HT1080 (cell line): ENCODE measurements around the gene B4GALT6. TPM values are rescaled to one million over a fixed set of nuclear protein-coding genes. Genes with fewer than 3 reads are reported as not detected.
A peak's percentile ranks its signal among the peaks of the same experiment; 100 is the strongest.

Source experiments
- DNase-seq: peaks from one replicate; pipeline ENCODE4 v3.0.0-alpha.2; 2015; ENCODE audit warnings: low read depth
- total RNA-seq: library from RNA; depleted of rRNA; stranded (reverse); fragments of >200 nt; shearing (Covaris generic); gene quantifications from 2 replicates; pipeline ENCODE4 v1.2.3, GENCODE V29; 2014

The B4GALT6 gene
- total RNA-seq, 1 experiment from 2014 or later = 29.3 TPM

DNA sequence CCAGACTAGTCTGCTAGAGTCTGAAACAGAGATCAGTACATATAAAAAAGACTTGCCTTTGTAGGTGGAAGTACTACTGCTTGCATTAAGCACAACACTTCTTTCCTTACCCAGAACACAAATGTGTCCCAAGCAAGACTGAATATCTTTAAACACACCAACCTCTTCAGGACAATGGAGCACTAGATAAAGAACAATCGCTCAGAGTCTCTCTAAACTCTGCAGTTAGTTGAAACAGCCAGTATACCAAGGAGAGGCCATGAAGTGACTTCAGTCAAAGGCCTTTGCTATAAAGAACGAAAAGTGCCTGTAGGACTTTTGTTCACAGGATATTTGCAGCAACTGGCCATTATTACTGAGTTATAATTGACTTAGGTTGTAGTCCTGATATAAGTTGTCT is 9.9 kb upstream of the B4GALT6 start:
- no peak for DNase-seq

DNA sequence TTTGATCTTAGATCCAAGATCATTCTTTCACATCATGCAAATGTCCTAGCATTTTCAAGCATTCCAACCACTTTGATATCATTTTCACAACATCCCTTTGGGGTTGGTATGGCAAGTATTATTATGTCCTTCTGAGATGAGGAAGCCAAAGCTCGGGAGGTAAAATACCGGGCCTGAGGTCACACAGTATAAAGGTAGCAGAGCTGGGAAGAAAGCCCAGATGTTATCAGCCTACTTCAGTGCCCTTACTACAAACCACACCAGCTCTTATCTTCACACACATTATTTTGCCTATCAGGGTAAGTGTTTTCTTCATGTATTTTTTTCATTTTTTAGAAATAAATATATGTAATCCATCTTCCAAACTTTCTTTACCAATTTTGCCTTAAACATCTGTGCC is 4.2 kb upstream of the B4GALT6 start:
- no peak for DNase-seq

DNA sequence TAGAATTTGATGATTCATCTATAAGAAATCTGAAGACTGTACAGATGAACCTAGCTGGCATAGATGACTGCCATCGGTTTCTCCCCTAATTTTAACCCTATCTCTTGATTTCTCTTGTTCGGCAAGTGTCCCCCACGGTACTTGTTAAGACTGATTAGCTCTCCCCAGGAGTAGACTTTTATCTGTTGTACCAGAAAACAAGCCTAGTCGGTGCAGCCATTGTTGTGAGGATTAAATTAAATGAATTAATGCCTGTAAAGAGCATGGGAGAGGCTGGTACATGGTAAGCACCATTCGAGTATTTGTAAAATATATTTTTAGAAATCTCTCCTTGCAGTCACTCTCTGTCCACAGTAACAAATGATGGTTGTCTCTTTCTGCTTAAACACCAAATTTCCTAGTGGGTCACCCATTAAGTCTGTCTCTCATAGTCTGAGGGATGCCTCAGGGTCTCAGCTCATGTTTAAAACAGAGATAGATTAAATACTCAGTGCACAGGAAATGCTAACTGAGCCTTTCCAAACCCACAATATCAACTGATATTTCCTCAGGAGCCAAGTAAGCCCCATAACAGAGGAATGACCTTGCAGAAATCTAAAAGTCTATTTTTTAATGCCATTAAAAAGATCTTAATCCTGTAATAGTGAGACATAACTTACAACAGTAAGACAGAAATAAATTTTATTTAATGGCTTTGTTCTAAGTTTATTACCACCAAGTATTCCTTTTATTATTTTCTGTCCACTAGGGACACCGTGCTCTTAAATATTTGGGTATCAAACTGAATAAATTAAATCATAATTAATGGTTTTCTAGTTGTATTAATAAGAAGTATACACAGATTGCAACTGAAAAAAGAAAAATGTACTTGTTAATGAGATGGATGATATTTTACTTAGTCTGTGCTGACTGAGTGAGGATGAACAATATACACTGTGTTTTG is 2.9 kb upstream of the B4GALT6 start:
- DNase-seq = peak; percentile 24

DNA sequence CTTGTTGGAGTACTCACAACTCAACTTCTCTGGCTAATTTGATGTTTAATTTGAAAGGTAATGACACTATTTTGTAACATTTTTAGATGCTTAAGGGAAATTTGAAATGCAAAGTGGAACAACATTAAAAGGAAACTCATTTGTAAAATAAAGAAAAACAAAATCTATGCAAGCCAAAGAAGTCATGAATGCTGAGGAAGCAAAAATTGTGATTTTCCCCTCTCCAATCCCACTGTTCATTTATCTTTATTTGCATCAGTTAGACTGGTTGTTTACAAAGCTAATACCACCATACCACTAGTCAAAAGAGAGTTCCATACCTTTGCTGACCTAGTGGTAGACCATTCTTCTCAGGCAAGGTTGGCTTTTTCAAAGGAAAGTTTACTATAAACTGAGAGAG is 2.2 kb upstream of the B4GALT6 start:
- no peak for DNase-seq

DNA sequence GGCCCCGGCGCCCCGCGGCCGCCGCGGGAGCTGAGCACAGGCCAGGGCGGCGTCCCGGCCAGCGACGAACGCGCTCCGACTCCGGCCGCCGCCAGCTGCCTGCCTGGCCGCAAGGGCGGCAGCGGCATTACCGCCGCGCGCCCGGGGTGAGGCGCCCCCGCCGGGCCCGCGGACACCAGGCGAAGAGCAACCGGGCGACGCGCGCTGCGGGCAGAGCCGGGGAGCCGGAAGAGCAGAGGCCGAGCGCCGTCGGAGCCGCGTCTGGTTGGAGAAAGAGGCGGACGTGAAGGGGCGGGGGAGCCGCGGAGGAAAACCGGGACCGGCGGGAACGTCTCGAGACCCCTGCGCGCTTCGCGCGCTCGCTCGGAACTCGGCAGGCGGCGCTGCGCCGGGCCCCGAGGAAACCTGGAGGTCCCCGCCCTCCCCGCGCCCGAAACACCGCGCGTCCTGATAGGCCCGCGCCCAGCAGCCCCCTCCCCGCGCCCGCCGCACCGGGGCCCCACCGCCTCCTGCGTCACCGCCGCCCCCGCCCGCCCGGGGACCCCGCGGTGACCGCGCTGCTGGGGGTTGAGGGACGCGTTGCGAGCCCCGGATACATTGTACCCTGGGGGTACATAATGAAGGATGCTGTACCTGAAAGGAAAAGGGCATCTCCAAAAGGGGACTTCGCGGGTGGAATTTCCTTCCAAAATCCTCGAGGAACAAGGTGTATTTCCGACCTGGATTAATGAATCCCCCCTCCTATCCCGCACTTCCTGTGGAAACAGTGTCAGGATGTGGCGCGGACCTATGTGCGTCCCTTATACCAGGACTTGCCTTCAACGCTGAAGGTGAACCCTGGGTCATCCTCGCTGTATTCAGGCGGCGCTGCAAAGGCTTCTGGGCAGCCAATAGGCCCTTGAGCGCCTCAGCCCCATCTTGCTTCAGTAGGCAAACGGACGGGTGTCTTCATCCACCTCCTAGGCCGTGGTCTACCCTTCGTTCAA is 1.0 kb upstream of the B4GALT6 start:
- DNase-seq = peak; percentile 79

DNA sequence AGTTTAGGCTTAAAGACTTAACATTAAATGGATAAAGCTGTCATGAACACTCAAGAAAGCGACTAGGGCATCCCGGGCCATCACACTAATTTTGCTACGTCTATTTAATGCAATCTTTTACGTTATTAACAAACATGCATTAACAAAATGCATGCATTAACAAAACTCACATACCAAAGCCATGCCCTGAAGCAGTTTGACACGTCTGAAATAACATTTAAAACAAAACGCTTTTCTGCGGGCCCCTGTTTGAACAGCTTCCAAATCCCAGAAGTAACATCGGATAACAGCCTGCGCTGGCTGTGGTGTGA is 458 bp downstream of the B4GALT6 start:
- DNase-seq = no peak

DNA sequence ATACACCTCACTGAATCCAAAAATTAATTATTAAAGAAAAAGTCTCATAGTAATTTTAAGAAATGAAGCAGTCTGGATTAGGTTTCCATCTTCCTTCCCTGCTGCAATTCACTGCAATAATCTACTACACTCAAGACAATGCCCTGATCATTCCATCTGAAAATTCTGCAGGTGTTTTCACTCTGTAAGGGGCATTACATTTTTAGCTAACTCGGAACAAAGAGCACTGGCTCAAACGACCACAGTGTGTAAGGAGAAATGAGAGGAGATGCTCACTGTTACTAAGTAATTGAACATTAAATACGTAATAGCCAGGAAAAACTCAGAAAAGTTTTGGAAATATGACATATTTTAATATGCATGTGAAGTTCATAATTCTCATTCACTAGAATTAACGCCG is 1.3 kb downstream of the B4GALT6 start:
- no peak for DNase-seq

DNA sequence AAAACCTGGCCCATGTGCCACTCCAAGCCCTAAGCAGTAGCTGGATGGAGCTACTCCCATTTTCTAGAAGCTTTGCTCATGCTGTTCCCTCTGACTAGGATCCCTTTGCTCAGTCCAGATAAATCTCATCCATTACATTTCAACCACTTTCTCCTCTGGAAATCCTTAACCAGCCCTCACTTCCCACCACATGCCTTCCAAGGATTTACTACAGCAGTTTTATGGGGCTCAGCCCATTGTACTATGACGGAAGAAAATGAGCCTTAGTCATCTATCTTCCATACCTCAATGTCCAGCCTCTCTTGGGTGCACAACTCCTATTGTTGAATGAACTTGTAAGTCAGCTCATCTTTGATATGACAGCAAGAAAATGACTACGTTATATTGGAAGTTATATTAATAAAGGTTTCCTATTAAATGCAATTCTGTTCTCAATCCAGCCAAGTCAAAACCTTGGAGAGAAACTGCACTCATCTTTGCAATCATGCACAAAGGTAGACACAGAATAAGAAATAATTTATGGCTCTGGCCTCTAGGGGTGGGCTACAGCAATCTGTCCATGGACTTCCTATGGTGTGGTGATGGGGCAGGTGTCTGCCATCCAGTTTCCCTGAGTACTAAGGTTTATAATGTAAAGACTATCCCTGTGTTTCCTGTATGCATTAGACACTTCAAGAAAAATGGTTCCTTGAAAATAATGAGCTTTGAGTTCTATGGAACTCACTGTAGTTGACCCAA is 3.4 kb downstream of the B4GALT6 start:
- DNase-seq = peak; percentile 41

DNA sequence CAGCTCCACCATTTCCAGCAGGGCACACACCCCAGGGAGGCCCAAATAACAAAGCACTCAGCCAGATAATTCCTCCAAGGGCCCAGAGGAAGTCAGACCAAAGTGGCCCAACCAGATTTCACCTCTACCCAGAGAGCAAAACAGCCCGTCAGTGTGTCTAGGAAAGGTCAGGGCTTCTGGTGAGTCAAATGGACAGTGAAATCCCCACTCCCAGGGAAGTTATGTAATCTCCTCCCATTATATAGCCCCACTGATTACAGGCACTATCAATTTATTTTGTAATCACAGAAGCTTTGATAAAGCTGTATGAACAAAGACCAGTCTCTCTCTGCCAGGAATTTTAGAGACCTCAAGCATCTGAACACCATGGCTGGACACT is 4.0 kb downstream of the B4GALT6 start:
- peak; percentile 33 for DNase-seq

DNA sequence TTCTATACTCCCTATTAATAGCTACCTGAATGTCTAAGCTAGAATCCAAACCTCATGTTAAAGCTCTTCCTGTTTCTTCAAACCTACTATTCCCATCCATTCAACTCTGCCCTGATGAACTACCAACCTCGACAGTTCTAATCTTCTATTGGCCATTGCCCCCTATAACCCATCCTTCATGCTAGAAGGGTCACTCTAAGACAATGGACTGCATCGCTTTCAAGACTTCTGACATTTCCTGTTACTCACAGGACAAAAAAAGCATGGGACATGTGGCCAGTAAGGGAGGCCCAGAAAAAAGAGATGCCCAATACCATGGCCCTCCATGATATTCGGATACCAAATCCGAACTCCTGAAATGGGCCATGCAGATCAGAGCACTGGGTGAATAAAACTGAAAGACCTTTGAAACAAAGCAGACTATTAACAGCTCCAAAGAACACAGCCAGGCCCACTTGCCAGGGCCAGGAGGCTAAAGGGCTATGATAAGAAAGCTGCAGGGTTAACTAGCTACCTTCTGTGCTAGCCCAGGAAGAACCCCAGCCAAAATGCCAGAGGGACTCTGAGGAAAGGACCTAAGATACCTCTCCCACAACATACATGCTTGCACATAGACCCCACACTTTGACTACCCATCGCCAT is 4.5 kb downstream of the B4GALT6 start:
- no peak for DNase-seq

DNA sequence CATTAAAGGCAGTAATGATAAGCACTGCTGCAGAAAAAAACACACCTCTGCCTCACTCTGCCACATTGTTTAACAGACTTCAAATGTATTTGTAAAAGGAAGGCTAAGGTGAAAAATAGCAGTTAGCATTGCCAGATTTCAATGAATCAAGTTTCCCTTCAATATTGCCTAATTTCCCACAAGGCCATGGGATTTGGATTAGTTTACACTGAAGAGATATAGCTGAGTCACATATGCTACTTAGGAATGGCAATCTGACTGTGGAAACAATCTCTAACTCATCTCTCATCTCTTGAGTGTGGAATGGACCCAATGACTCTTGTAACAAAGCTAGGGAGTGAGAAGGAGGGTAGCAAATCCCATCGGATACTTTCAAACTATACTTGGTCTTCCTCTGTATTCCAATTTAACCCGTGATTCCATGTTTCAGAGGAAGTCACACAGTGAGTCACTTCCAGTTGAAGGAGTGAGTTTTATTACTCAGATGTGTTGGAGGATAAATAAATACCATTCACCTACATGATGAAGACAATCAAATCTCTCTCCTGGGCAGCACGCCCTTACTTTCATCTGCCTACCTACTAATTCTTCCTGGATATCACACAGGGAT is 5.1 kb downstream of the B4GALT6 start:
- DNase-seq = peak; percentile 93

DNA sequence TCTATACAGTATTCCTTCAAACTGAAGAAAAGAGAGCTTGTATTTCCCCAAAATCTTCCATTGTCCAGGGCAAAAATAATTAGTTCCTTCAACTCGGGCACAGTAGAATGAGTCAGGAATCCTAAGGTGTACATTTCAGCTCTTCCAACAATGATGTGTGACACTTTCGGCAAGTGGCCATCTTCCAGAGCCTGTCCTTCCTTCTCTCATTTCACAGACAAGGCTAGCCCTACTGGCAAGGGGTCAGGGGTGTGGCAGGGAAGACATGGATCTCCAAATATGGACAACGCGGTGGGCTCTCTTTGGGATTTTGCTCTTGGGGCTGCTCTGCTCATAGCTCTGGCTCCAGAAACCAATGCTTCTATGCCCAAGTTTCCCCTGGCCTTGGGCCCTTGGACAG is 6.0 kb downstream of the B4GALT6 start:
- no peak for DNase-seq

DNA sequence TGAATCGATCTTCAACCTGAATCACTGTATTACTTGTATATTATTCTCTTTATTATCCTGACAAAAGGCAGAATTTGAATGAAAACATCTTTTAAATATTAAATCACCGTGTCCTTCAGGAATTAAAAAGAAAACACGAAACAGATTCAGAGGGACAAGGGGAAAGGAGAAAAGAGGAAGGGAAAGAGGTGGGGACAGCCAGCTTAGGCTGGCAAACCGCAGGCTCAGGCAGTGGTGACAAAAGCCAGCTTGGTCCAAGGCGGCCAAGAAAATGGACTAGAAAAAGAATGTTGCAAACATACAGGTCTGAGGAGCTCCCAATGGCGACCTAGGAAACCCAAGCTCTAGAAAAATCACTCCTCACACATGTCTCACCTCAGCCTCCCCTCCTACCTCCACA is 6.8 kb downstream of the B4GALT6 start:
- no peak for DNase-seq

DNA sequence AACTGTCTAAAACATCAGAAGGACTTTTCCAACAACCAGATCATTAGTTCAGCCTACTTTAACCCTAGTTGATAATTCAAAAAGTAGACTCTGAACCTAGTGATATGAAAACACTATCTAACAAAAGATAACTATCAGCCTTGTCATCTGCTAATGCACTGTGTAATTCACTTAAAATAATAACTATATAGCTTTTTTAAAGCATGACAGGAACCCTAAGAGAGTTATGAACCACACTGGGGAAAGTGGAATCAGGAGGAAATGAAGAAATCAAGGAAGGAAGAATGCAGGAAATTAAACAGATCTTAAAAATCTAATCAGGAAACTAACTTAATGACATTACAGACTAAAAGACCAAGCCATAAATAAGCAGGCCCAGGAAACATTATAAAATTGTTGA is 9.0 kb downstream of the B4GALT6 start:
- DNase-seq = no peak

DNA sequence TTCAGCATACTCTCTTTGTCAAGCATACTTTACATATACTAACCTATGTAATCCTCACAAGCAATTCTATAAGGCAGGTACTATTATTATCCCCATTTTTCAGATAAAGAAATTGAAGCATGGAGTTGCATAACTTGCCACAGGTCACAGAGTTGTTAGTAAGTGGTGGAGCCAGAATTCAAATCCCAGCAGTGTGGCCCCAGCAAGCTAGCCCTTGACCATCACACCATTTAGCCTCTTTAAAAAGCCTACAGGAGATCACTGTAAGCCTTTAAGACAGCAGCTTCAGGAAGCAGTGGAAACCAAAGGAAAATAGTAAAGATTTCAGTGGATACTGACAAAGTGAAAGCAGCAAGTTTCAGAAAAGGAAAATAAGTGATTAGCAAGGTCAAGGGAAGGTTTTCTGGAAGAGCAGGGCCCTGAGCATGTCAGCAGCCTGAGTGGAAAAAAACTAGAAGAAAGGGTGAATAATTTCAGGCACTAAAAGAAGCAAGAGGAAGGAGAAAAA is 11.7 kb downstream of the B4GALT6 start:
- DNase-seq = no peak

DNA sequence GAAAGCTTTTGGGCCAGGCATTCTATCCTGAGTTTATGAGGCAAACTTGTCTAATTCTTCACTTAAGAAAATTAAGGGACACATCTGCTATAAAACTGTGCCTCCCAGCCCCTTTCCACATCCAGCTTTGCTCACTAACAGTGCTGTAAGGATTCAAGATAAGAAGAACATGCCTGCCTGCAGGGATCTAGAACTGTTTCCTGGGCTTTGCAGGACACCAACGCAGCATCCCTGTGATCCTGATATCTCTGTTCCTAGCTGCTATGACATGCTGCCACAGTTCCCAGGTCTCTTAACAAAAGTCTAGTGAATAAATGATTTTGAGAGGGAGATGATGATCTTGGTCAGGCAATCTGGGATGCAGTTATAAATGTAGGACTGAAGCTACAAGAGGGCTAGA is 12.4 kb downstream of the B4GALT6 start:
- DNase-seq = no peak

DNA sequence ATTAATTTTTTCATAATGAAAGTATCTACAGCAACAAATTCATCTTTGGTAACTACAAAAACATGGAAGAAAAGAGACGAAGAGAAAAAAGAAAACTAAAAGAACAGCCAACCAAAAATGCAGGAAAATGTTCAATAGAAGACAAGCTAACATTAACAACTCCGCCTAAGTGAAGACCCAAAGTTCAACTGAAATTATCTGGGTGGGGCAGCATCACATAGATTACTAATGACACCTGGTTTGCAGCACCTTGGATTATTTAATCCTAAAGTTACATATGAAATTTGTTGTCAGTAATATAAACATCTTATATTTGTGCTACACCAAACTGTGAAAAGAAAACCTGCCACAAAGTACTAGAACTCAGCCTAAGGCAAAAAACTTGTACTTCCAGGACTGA is 14.8 kb downstream of the B4GALT6 start:
- no peak for DNase-seq

DNA sequence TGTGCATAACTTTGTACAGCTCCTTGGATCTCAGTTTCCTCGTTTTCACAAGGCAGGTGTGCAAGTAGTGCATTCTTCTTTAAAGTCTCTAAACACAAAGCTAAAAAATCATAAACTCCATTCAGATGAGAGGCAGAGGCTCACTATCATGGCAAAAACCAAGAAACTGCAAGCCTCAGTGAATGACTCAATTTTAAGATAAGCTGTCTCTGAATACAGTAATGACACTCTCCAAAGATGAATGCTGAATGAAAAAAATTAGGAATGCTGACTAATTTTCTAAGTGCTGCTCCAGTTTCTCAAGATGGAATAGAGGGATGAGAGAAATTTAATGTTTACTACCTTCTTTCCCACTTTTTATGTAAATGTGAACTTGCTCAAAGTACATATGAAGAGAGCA is 17.2 kb downstream of the B4GALT6 start:
- peak; percentile 57 for DNase-seq

DNA sequence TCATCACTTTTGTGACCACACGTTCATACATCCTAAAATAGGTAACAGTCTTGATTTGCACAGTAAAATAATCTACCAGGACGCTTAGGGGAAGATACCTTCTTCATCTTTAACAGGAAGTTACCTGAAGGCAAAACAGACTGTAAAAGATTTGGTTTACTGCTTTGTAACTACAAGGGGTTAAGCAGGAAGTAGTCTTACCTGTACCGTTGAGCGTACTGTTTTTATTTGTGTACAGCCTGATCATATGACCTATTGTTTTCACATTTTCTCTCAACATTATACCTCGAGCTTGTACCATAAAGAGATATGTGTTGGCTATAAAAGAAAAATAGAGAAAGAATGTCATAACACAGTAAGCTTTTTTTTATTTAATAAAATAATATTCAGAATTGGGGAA is 18.3 kb downstream of the B4GALT6 start:
- DNase-seq = no peak

DNA sequence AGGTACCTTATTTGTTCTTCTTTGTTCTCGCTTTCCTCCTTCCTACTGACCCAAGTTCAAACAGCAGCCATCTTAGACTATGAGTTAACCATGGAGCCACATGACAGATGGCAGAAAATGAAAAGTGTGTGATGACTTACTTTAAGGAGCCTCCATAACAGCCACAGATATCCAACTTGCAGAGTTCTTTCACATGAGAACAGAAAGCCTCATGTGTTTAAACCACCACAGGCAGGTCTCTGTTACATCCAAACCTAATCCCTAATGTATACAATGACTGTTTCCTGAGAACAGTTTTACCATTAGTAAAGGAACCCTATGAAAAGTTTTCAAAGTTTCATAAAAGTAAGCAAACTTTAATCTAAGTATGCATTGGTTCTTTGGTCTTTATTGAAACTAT is 20.3 kb downstream of the B4GALT6 start:
- DNase-seq = no peak

DNA sequence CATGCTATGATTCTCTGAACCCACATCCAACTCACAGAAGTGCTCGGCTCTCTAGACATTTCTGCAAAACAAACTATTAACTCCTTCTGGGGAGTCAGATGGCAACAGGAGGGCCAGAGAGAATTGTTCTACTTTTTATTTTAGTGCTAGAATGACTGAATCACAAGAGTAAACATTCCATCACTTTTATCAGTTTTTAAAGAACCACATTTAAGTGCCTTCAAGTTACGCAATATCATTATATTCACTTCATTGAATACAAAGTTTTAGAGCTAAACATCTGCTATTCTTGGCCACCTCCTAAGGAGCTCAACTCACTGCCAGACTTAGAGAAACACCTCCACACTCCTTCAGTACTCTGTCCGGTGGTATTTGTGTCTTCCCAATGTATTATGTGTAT is 22.4 kb downstream of the B4GALT6 start:
- no peak for DNase-seq
